Activated gamma-delta T cell (primary cell): ENCODE data around the gene WNT4.

ENCODE experiments used
- DNase-seq: peaks from one replicate; lab custom pipeline; 2025; lab: John Stamatoyannopoulos, UW

The WNT4 gene

DNA sequence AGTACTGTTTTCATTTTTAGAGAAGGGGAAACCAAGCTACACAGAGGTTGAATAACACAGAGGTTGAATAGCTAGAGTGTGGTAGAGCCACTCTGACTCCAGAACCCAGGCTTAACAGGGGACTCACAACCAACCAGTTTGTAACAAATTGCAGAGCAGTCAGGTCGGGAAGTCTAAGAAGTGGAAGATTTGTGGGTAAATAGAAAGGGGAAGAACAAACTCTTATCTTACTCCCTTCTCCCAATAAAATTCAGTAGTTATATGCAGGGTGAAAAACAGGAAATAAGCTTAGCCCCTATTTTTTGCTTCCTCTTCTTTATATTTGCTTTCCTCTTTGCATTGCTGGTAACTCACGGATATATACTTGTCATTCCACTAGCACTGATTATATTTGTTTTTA lies 67.2 kb downstream of the WNT4 start:
- DNase-seq, result no peak

DNA sequence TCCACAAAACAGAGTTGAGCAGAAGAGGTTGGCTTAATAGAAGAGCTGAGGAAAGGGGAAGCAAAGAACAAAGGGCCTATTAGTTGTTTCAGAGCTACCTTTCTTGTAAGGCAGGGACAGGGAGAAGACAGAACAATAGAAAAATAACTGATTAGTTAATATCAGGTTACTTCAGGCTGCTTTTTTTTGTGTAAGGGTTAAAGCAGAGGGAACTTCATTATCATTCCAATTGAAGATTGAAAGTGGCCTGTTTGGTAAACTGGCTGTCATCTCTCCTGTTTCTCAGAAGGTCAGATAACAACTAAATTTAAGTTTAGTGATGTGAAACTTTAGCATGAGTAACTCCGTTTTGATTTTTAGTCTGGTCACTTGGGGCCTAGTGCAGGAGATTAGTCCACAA lies 68.1 kb downstream of the WNT4 start:
- DNase-seq, result no peak

DNA sequence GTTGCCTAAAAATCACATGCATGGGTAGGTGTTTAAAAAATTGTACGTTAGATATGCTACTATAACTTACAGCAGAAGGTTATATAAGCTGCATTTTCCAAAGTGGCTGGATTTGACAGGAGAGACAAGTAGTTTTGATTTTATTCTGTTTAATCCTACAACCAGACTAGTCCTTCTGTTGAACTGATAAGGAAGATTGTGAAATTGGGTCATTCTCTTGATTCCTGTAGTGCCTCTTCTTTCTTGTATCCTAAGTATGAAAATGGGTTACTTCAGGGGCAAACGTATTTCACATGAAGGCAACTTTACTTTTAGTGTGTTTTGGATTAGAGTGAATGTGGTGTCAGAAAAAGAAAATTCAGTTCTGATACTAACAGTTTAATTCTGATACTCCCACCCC lies 71.4 kb downstream of the WNT4 start:
- no peak for DNase-seq
